Brain microvascular endothelial cell (primary cell): ENCODE measurements around the gene COL27A1.

Source experiments
- DNase-seq: peaks from one replicate; pipeline ENCODE4 v3.0.0-alpha.2; 2020
- H3K27ac ChIP-seq: fragments of 250-450 bp; sonication (Bioruptor Pico); 2 replicates; pipeline ENCODE4 v1.5.1; 2020; ENCODE audit warnings: mild to moderate bottlenecking, moderate library complexity
- H3K27me3 ChIP-seq: fragments of 250-450 bp; sonication (Bioruptor Pico); replicated peaks from 2 replicates; pipeline ENCODE4 v1.5.1; 2020; ENCODE audit warnings: mild to moderate bottlenecking
- H3K36me3 ChIP-seq: fragments of 250-450 bp; sonication (Bioruptor Pico); replicated peaks from 2 replicates; pipeline ENCODE4 v1.5.1; 2020; ENCODE audit warnings: mild to moderate bottlenecking
- H3K4me3 ChIP-seq: 2 replicates; pipeline ENCODE4 v1.5.1; 2011; ENCODE audit warnings: low read depth, mild to moderate bottlenecking, control low read depth, low read length, moderate library complexity
- in situ Hi-C: cut with HindIII; loops from 2 replicates; pipeline ENCODE4 v1.10.0; 2017; ENCODE audit warnings: low sequenced_read_pairs, low pct_ligation_motif_present
- TF ChIP-seq, protein P1 (sequence below): IDR thresholded peaks from 2 replicates; pipeline ENCODE4 v1.5.1; 2011; ENCODE audit warnings: low read depth, mild to moderate bottlenecking, moderate library complexity, low read length, control low read depth, inconsistent platforms; ENCODE audit errors: missing control alignments

Gene COL27A1

DNA sequence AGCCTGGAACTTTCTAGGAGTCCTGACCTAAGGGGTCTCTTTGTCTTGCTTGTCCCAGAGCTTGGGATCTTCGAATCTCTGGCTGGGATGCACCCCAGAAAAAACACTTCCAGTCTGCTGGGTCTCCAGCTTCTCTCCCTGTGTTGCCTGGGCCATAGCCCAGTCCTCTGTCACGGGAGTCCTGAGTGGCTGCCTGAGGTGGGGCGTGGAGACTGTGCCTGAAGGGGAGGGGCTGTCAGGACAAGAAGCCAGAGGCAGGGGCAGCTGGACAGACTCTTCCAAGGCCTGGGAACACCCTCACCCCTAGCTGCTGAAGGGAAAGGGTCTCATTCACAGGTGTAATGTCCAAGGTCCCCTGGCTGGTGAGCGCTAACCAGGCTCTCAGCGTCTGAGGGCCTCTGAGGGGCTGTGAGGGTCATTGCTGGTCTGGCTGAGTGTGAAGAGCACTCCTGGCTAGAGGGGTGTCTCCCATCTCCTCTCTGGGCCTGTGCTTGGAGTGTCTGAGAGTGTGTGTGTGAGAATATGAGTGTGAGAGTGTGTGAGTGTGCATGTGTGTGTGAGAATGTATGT lies 20.4 kb upstream of the COL27A1 start:
- in situ Hi-C loops: no loop called here
- Histone ChIP-seq H3K27ac (no peak overlapping the region), H3K27me3 (peaks cover 15% of the 10 kb centered on the region), H3K4me3 (no peak overlapping the region), H3K36me3 (no peaks in the 10 kb centered on the region)
- no peak for DNase-seq
- TF ChIP-seq, protein P1, sequence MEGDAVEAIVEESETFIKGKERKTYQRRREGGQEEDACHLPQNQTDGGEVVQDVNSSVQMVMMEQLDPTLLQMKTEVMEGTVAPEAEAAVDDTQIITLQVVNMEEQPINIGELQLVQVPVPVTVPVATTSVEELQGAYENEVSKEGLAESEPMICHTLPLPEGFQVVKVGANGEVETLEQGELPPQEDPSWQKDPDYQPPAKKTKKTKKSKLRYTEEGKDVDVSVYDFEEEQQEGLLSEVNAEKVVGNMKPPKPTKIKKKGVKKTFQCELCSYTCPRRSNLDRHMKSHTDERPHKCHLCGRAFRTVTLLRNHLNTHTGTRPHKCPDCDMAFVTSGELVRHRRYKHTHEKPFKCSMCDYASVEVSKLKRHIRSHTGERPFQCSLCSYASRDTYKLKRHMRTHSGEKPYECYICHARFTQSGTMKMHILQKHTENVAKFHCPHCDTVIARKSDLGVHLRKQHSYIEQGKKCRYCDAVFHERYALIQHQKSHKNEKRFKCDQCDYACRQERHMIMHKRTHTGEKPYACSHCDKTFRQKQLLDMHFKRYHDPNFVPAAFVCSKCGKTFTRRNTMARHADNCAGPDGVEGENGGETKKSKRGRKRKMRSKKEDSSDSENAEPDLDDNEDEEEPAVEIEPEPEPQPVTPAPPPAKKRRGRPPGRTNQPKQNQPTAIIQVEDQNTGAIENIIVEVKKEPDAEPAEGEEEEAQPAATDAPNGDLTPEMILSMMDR: no peak

DNA sequence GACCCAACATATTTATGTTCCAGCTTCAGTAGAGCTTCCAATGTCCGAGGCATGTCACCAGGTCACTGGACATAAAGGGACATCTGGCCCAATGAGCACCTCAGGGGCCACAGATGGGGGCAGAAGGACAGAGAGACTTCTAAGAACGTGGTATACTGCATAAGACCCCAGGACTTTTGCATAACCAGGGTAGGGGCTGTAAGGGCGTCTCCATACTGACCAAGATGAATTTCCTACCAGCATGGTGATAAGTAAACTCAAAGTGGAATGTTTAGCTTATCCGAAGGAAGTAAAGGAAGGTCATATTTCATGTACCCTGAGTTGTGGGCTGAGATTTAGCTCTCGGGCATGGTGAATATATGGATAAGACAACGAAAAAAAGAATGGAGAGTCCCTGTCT lies 17.5 kb upstream of the COL27A1 start:
- H3K27ac ChIP-seq: no peak overlapping the region
- no peak overlapping the region for H3K4me3 ChIP-seq
- no peaks in the 10 kb centered on the region for H3K36me3 ChIP-seq
- in situ Hi-C loops: no loop called here
- TF ChIP-seq, protein P1: no peak
- H3K27me3 ChIP-seq: peaks cover 30% of the 10 kb centered on the region
- no peak for DNase-seq

DNA sequence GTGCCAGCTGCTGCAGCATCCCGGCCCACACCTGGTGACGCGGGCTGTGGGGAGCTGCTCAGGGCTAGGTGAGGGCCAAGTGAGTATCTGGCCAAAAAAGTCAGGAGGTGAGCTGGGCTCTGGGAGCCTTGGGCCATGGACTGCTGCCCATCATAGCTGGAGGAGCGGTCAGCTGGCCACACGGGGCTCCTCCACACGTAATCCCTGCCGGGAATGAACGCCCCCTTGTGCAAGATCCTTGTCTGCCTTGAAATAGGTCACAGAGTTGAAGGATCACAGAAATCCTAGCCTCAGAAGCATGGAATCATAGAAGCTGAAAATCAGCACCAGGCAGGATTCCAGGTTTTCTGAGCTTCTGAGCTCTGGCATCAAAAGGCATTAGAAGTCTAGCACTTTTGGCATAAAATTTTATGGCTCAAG lies 16.8 kb upstream of the COL27A1 start:
- TF ChIP-seq, protein P1: no peak
- DNase-seq: no peak
- H3K27ac ChIP-seq: no peak overlapping the region
- H3K27me3 ChIP-seq: peaks cover 30% of the 10 kb centered on the region
- in situ Hi-C loops: no loop called here
- no peaks in the 10 kb centered on the region for H3K36me3 ChIP-seq
- no peak overlapping the region for H3K4me3 ChIP-seq

DNA sequence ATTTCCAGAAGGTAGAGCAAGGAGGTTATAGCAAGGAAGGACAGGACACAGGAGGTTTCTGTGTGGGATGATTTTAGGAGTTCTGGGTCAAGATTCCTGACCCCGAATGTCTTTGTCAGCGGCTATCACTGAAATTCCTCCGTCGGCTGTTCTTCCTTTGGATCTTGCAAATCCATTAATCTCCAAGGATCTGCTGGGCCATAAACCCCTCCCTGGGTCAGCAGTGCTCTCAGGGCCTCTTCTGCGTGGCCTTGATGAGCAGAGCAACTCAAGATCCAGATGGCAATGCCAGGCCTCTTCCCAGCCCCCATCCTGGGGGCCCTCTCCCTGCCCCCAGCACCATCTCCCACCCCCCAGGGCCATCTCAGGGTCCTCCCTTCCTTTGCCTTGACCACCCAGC lies 16.3 kb upstream of the COL27A1 start:
- TF ChIP-seq, protein P1: no peak
- Histone ChIP-seq H3K36me3 (no peaks in the 10 kb centered on the region), H3K27me3 (peaks cover 30% of the 10 kb centered on the region), H3K27ac (no peak overlapping the region), H3K4me3 (no peak overlapping the region)
- no peak for DNase-seq
- in situ Hi-C loops: no loop called here

DNA sequence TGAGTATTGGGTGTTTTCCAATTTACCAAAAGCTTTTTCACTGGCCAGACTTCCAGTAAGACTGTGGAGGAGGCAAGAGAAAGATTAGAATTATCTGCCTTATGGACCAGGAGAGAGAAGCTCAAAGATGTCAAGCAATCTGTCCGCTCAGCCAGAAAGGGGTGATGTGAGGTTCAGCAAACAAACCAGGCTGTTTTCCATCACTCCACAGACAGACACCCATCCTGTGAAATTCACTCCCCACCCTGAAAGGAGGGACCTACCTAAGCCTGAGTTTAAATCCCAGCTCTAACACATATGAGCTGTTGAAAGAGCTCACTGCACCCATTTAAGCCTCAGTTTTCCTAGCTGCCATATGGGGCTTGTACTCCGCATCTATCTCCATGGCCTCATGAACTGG lies 14.9 kb upstream of the COL27A1 start:
- peaks cover 31% of the 10 kb centered on the region for H3K27me3 ChIP-seq
- in situ Hi-C loops: no loop called here
- H3K4me3 ChIP-seq: no peak overlapping the region
- no peak overlapping the region for H3K27ac ChIP-seq
- DNase-seq: no peak
- H3K36me3 ChIP-seq: no peaks in the 10 kb centered on the region
- TF ChIP-seq, protein P1: no peak

DNA sequence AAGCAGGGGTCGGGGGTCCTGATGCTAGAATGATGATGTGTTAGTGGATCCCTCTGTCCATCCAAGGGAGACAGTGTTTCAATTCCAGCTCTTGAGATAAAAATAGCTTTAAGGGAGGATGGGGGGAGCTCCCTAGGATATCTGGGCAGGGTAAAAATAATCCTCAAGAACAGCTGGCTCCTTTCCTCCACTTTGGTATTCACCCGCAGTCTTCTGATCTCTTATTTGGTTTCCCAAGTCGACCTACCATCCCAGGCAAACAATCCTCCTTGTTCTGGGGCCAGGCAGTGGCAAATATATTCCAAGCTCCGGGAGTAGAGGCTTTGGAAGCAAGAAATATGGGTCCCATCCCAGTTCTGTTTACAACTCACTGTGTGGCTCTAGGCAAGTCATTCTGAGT lies 14.5 kb upstream of the COL27A1 start:
- TF ChIP-seq, protein P1: no peak
- no peak overlapping the region for H3K27ac ChIP-seq
- DNase-seq: no peak
- no peak overlapping the region for H3K4me3 ChIP-seq
- in situ Hi-C loops: no loop called here
- peaks cover 29% of the 10 kb centered on the region for H3K27me3 ChIP-seq
- no peaks in the 10 kb centered on the region for H3K36me3 ChIP-seq
